Hematopoietic multipotent progenitor cell (in vitro differentiated cells): ENCODE measurements around the gene MAGEA11. TPM values are rescaled to one million over a fixed set of nuclear protein-coding genes. Genes with fewer than 3 reads are reported as not detected.

Experiments
- small RNA-seq: library from RNA; depleted of rRNA; stranded (forward); fragments of <200 nt; gene quantifications from one replicate; pipeline ENCODE3, GENCODE V24; 2012
- total RNA-seq: library from RNA; depleted of rRNA; stranded (reverse); fragments of >200 nt; gene quantifications from one replicate; pipeline ENCODE4 v1.2.3, GENCODE V29; 2012

The MAGEA11 gene
- total RNA-seq, 1 donor: not detected

Small RNAs within 50 kb of the gene (small RNA-seq; reads per million reads assigned to genes)
- gene AC244098.1: not detected
- not detected for gene AC244098.2
- gene AC244098.3: not detected

Other genes starting within 250 kb of the MAGEA11 start
- gene IDS, start 206.8 kb upstream of the MAGEA11 start, total RNA-seq: 120 TPM
- gene EOLA1, start 171.0 kb upstream of the MAGEA11 start, total RNA-seq: 23.2 TPM
- not detected for gene HSFX3, start 162.1 kb upstream of the MAGEA11 start, total RNA-seq
- gene MAGEA9B, start 124.6 kb upstream of the MAGEA11 start, total RNA-seq: not detected
- gene HSFX2, start 116.7 kb upstream of the MAGEA11 start, total RNA-seq: not detected
- 26.9 TPM for gene TMEM185A, start 80.3 kb upstream of the MAGEA11 start, total RNA-seq
- 1.6 TPM for gene HSFX1, start 62.0 kb downstream of the MAGEA11 start, total RNA-seq
- not detected for gene MAGEA9, start 69.9 kb downstream of the MAGEA11 start, total RNA-seq
- gene MAGEA8, start 169.1 kb downstream of the MAGEA11 start, total RNA-seq: not detected
- not detected for gene HSFX4, start 217.5 kb downstream of the MAGEA11 start, total RNA-seq
- gene EOLA2, start 226.4 kb downstream of the MAGEA11 start, total RNA-seq: 21.5 TPM